Measurements from ENCODE around the gene KLC1.
"Not testable (repeated sequence)": the region's sequence is repeated elsewhere in the genome, so short reads cannot be mapped to it uniquely, and the experiment has no call there.

KLC1 gene

GRCh38 chr14:103625356-103626095, 3.5 kb upstream of the KLC1 start:
- DNase-seq, result no peak

- no peak for DNase-seq
Observed at GRCh38 chr14:103626146-103626850, 2.7 kb upstream of the KLC1 start.

GRCh38 chr14:103627073-103628025, 1.7 kb upstream of the KLC1 start:
- DNase-seq, result no peak

- peak in 1 of 2 donors; percentile 40 for DNase-seq
Observed at GRCh38 chr14:103628221-103628683, 759 bp upstream of the KLC1 start.

- DNase-seq, result peak in 1 of 2 donors; percentile 57
Observed at GRCh38 chr14:103629503-103630121, 601 bp downstream of the KLC1 start.

GRCh38 chr14:103630364-103631108, 1.5 kb downstream of the KLC1 start:
- no peak for DNase-seq

GRCh38 chr14:103633391-103633790, 4.4 kb downstream of the KLC1 start:
- no peak for DNase-seq

GRCh38 chr14:103634156-103634555, 5.1 kb downstream of the KLC1 start:
- DNase-seq, result no peak

- no peak for DNase-seq
Observed at GRCh38 chr14:103638594-103638993, 9.6 kb downstream of the KLC1 start.

GRCh38 chr14:103641161-103641560, 12.2 kb downstream of the KLC1 start:
- DNase-seq, result no peak

- DNase-seq, result no peak
Observed at GRCh38 chr14:103646189-103646588, 17.2 kb downstream of the KLC1 start.

- DNase-seq, result no peak
Observed at GRCh38 chr14:103649001-103649400, 20.0 kb downstream of the KLC1 start.

GRCh38 chr14:103650213-103650612, 21.2 kb downstream of the KLC1 start:
- DNase-seq, result no peak

GRCh38 chr14:103651585-103651984, 22.6 kb downstream of the KLC1 start:
- DNase-seq, result no peak

- DNase-seq, result no peak
Observed at GRCh38 chr14:103652806-103653205, 23.8 kb downstream of the KLC1 start.

GRCh38 chr14:103653336-103653735, 24.3 kb downstream of the KLC1 start:
- DNase-seq, result not testable (repeated sequence)

- DNase-seq, result no peak
Observed at GRCh38 chr14:103653805-103654204, 24.8 kb downstream of the KLC1 start.

GRCh38 chr14:103654619-103655018, 25.6 kb downstream of the KLC1 start:
- DNase-seq, result no peak

- no peak for DNase-seq
Observed at GRCh38 chr14:103656031-103656755, 27.2 kb downstream of the KLC1 start.

- no peak for DNase-seq
Observed at GRCh38 chr14:103656756-103657133, 27.7 kb downstream of the KLC1 start.

GRCh38 chr14:103657471-103657870, 28.5 kb downstream of the KLC1 start:
- no peak for DNase-seq

Measured in hippocampal formation (tissue), 2 donors.